KMS-11 (cell line): ENCODE results near the gene DPYSL5.

Source experiments
- H2AFZ ChIP-seq: fragments of 200-600 bp; sonication (generic); 2 replicates; pipeline ENCODE4 v1.6.1; 2016; ENCODE audit warnings: antibody characterized with exemption, mixed run types, low read depth
- H3K27ac ChIP-seq: fragments of 200-600 bp; sonication (generic); 2 replicates; pipeline ENCODE4 v1.6.1; 2016; ENCODE audit warnings: mild to moderate bottlenecking, mixed run types
- H3K27me3 ChIP-seq: fragments of 200-600 bp; sonication (generic); 2 replicates; pipeline ENCODE4 v1.6.1; 2017; ENCODE audit warnings: mild to moderate bottlenecking, low read depth, mixed run types, moderate library complexity; ENCODE audit not compliant: insufficient read depth
- H3K36me3 ChIP-seq: fragments of 200-600 bp; sonication (generic); 2 replicates; pipeline ENCODE4 v1.6.1; 2017; ENCODE audit warnings: mild to moderate bottlenecking, mixed run types; ENCODE audit not compliant: insufficient read depth
- H3K4me1 ChIP-seq: fragments of 200-600 bp; sonication (generic); 2 replicates; pipeline ENCODE4 v1.6.1; 2016; ENCODE audit warnings: mild to moderate bottlenecking, low read depth, mixed run types; ENCODE audit not compliant: poor library complexity, severe bottlenecking
- H3K4me2 ChIP-seq: fragments of 200-600 bp; sonication (generic); 2 replicates; pipeline ENCODE4 v1.7.0; 2016; ENCODE audit warnings: mild to moderate bottlenecking, mixed run types
- H3K4me3 ChIP-seq: fragments of 200-600 bp; sonication (generic); IDR thresholded peaks from 2 replicates; pipeline ENCODE4 v1.6.1; 2017; ENCODE audit warnings: low read depth, low read length, mixed read lengths; ENCODE audit not compliant: insufficient read depth
- H3K79me2 ChIP-seq: fragments of 200-600 bp; sonication (generic); 2 replicates; pipeline ENCODE4 v1.6.1; 2016; ENCODE audit warnings: low read depth, mixed run types; ENCODE audit not compliant: insufficient read depth
- H3K9ac ChIP-seq: fragments of 200-600 bp; sonication (generic); 2 replicates; pipeline ENCODE4 v1.6.1; 2016; ENCODE audit warnings: mild to moderate bottlenecking, mixed run types
- H4K20me1 ChIP-seq: fragments of 200-600 bp; sonication (generic); 2 replicates; pipeline ENCODE4 v1.6.1; 2016; ENCODE audit warnings: mild to moderate bottlenecking, mixed run types; ENCODE audit not compliant: insufficient read depth
- TF ChIP-seq, protein P1 (sequence below): fragments of 200-600 bp; sonication (generic); conservative IDR thresholded peaks from 2 replicates; pipeline ENCODE4 v1.6.1; 2017; ENCODE audit warnings: low read depth, mild to moderate bottlenecking, antibody characterized with exemption, low read length, moderate library complexity, mixed read lengths

DPYSL5 gene, protein sequence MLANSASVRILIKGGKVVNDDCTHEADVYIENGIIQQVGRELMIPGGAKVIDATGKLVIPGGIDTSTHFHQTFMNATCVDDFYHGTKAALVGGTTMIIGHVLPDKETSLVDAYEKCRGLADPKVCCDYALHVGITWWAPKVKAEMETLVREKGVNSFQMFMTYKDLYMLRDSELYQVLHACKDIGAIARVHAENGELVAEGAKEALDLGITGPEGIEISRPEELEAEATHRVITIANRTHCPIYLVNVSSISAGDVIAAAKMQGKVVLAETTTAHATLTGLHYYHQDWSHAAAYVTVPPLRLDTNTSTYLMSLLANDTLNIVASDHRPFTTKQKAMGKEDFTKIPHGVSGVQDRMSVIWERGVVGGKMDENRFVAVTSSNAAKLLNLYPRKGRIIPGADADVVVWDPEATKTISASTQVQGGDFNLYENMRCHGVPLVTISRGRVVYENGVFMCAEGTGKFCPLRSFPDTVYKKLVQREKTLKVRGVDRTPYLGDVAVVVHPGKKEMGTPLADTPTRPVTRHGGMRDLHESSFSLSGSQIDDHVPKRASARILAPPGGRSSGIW

DNA sequence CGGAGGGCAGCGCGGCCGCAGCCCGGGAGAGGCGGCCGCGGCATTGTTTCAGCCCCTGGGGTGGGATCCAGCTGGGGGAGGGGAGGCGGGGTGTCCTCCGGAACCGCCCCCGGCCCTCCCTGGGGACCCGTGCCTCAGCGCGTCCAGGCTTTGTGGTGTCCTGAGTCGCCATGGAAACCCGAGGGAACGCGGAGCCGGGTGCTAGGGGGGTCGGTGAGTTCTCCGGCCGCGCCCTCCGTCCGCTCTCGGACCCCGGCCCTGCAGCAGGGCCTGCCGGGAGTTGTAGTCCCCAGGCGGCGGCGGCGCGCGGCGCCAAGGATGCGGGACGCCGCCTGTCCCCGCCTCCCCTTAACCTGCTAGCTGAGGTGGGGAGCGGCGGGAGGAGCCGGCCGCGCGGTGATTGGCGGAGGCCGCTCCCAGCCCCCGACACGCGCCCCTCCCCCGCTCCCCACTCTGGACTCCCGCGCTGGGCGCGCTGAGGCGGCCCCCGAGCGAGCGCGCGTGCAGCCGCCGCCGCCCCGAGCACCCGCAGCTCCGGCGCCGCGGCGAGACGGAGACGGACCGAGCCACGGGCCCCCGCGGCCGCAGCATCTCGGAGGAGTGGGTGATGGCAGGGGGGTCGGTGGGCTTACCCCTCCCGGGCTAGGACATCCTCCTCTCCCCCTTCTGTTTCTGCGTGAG, at the start of gene DPYSL5:
Gene DPYSL5 (plus strand): TSS at position 478 of the 681 bp plus-strand sequence. CDS start 50,368 bp downstream, outside the sequence.
- H3K27ac ChIP-seq = no peak within 1 kb of the TSS
- TF ChIP-seq, protein P1, sequence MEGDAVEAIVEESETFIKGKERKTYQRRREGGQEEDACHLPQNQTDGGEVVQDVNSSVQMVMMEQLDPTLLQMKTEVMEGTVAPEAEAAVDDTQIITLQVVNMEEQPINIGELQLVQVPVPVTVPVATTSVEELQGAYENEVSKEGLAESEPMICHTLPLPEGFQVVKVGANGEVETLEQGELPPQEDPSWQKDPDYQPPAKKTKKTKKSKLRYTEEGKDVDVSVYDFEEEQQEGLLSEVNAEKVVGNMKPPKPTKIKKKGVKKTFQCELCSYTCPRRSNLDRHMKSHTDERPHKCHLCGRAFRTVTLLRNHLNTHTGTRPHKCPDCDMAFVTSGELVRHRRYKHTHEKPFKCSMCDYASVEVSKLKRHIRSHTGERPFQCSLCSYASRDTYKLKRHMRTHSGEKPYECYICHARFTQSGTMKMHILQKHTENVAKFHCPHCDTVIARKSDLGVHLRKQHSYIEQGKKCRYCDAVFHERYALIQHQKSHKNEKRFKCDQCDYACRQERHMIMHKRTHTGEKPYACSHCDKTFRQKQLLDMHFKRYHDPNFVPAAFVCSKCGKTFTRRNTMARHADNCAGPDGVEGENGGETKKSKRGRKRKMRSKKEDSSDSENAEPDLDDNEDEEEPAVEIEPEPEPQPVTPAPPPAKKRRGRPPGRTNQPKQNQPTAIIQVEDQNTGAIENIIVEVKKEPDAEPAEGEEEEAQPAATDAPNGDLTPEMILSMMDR = no peak
- H3K4me2 ChIP-seq = peak within 1 kb of the TSS; percentile 80

GRCh38 chr2:26801328-26801727, 46.6 kb upstream of the DPYSL5 start:
- Histone ChIP-seq H3K79me2 (no peaks in the 10 kb centered on the region), H3K4me1 (no peaks in the 10 kb centered on the region), H3K27me3 (no peaks in the 10 kb centered on the region), H4K20me1 (no peaks in the 10 kb centered on the region), H3K36me3 (no peaks in the 10 kb centered on the region; the same call in 1 of the 2 replicates), H2AFZ (no peak overlapping the region), H3K27ac (no peak overlapping the region), H3K4me3 (no peak overlapping the region), H3K9ac (no peak overlapping the region), H3K4me2 (no peak overlapping the region)
- TF ChIP-seq, protein P1 = no peak

More for the DNA sequence above, at the start of gene DPYSL5:
- H3K79me2 ChIP-seq = no peaks in the 10 kb centered on the region
- peak within 1 kb of the TSS; percentile 64 for H2AFZ ChIP-seq
- H3K36me3 ChIP-seq = no peaks in the 10 kb centered on the region
- H3K4me1 ChIP-seq = peaks cover 15% of the 10 kb centered on the region
- H3K9ac ChIP-seq = no peak within 1 kb of the TSS
- no peak within 1 kb of the TSS for H3K4me3 ChIP-seq
- H3K27me3 ChIP-seq = peaks cover 12% of the 10 kb centered on the region
- no peaks in the 10 kb centered on the region for H4K20me1 ChIP-seq

- Histone ChIP-seq H3K27ac (no peak overlapping the region), H3K4me3 (no peak overlapping the region), H3K4me1 (no peaks in the 10 kb centered on the region), H4K20me1 (no peaks in the 10 kb centered on the region), H3K36me3 (no peaks in the 10 kb centered on the region), H3K27me3 (no peaks in the 10 kb centered on the region), H3K4me2 (no peak overlapping the region), H2AFZ (no peak overlapping the region), H3K9ac (no peak overlapping the region), H3K79me2 (no peaks in the 10 kb centered on the region)
- TF ChIP-seq, protein P1 = no peak
Observed at GRCh38 chr2:26801796-26802195, 46.1 kb upstream of the DPYSL5 start.

GRCh38 chr2:26805241-26805676, 42.7 kb upstream of the DPYSL5 start:
- Histone ChIP-seq H3K36me3 (no peaks in the 10 kb centered on the region), H3K27me3 (no peaks in the 10 kb centered on the region), H2AFZ (no peak overlapping the region), H3K4me2 (no peak overlapping the region), H3K27ac (no peak overlapping the region), H3K4me3 (no peak overlapping the region), H4K20me1 (no peaks in the 10 kb centered on the region), H3K79me2 (no peaks in the 10 kb centered on the region), H3K9ac (no peak overlapping the region), H3K4me1 (no peaks in the 10 kb centered on the region)
- TF ChIP-seq, protein P1 = no peak
